ENCODE results near the gene CST9. TPM values are rescaled to one million over a fixed set of nuclear protein-coding genes. Genes with fewer than 3 reads are reported as not detected.

The CST9 gene
- total RNA-seq, 1 experiment from 2014 or later, result not detected

DNA sequence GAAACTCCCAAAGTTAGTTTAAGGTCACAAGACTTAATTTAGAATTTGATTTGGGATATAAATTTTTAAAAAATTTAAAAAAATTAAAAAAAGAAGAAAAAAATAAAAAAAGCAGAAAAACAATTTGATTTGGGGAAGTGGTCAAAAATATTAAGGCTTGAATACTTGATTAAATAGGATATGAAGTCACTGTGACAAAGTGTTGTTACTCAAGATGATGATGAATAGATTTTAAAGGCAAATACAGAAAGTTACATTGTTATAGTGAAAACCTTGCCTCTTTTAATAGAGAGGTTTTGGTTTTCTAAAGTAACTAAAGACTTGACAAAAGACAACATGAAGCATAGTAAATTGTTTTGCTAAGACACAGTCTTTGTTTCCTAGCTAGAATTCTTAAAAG is 7.2 kb downstream of the CST9 start:
- H3K9me3 ChIP-seq (ENCODE audit: control insufficient read depth in 1 of 2, insufficient read depth in 1 of 2, low read depth in 1 of 2, low read length in 2 of 2), result no peaks in the 10 kb centered on the region
- no peak overlapping the region for H3K27ac ChIP-seq (ENCODE audit: low read depth, low read length)
- H3K9me2 ChIP-seq (ENCODE audit: insufficient read depth), result no peaks in the 10 kb centered on the region
- no peaks in the 10 kb centered on the region for H3K4me1 ChIP-seq (ENCODE audit: control insufficient read depth in 1 of 2, insufficient read depth in 2 of 2, low read length in 2 of 2)
- intact Hi-C loops (cut with micrococcal nuclease), result no loop called here
- no peak for TF ChIP-seq POLR2A (IDR thresholded peaks at IDR 0.05; ENCODE audit: borderline replicate concordance, extremely low read depth, insufficient read depth, insufficient read length)
- TF ChIP-seq CEBPB (IDR thresholded peaks at IDR 0.05; ENCODE audit: low read depth), result no peak
- TF ChIP-seq SP1 (IDR thresholded peaks at IDR 0.05; ENCODE audit: low read depth), result no peak
- no peak for TF ChIP-seq JUND (IDR thresholded peaks at IDR 0.05)
- TF ChIP-seq EGR1 (IDR thresholded peaks at IDR 0.05; ENCODE audit: low read depth), result no peak
- no peak for TF ChIP-seq RAD21 (IDR thresholded peaks at IDR 0.05; ENCODE audit: low read depth)
- TF ChIP-seq, protein P1, sequence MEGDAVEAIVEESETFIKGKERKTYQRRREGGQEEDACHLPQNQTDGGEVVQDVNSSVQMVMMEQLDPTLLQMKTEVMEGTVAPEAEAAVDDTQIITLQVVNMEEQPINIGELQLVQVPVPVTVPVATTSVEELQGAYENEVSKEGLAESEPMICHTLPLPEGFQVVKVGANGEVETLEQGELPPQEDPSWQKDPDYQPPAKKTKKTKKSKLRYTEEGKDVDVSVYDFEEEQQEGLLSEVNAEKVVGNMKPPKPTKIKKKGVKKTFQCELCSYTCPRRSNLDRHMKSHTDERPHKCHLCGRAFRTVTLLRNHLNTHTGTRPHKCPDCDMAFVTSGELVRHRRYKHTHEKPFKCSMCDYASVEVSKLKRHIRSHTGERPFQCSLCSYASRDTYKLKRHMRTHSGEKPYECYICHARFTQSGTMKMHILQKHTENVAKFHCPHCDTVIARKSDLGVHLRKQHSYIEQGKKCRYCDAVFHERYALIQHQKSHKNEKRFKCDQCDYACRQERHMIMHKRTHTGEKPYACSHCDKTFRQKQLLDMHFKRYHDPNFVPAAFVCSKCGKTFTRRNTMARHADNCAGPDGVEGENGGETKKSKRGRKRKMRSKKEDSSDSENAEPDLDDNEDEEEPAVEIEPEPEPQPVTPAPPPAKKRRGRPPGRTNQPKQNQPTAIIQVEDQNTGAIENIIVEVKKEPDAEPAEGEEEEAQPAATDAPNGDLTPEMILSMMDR (IDR thresholded peaks at IDR 0.05 in 2 of 3, conservative IDR thresholded peaks at IDR 0.05 in 1 of 3; ENCODE audit: borderline replicate concordance in 1 of 3, insufficient read depth in 1 of 3, low read depth in 2 of 3, low read length in 2 of 3), result no peak
- no peak for TF ChIP-seq ZFX (IDR thresholded peaks at IDR 0.05)
- no peak for TF ChIP-seq YY1 (IDR thresholded peaks at IDR 0.05; ENCODE audit: extremely low read depth, insufficient replicate concordance, low read depth, low read length)
- no peak for TF ChIP-seq CBX3 (IDR thresholded peaks at IDR 0.05; ENCODE audit: low read depth)
- TF ChIP-seq ZNF274 (IDR thresholded peaks at IDR 0.05; ENCODE audit: low read depth, low read length), result no peak
- TF ChIP-seq, protein P2, sequence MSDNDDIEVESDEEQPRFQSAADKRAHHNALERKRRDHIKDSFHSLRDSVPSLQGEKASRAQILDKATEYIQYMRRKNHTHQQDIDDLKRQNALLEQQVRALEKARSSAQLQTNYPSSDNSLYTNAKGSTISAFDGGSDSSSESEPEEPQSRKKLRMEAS (IDR thresholded peaks at IDR 0.05), result no peak
- H3K27me3 ChIP-seq (ENCODE audit: insufficient read depth, low read length), result peaks cover 48% of the 10 kb centered on the region
- H4K20me1 ChIP-seq (ENCODE audit: insufficient read depth), result no peaks in the 10 kb centered on the region
- no peak overlapping the region for H3K9ac ChIP-seq (ENCODE audit: low read length)
- ChIA-PET CTCF (no interaction called here), RAD21 (ENCODE audit: low non-redundant PET in 1 of 2, low total read pairs in 2 of 2, uncharacterized antibody in 2 of 2, unreplicated experiment in 2 of 2) (no interaction called here), POLR2A (no interaction called here)
- no peak overlapping the region for H2AFZ ChIP-seq (ENCODE audit: low read depth, low read length, poor library complexity, severe bottlenecking)
- ATAC-seq (no peak), DNase-seq (ENCODE audit: low read depth, low spot score) (no peak)
- no peak overlapping the region for H3K4me2 ChIP-seq (ENCODE audit: low read length)
- no TSS peak for BruUV-seq (replicated peaks)
- no peak overlapping the region for H3K4me3 ChIP-seq (replicated peaks in 1 of 2; ENCODE audit: low read depth in 1 of 2, low read length in 2 of 2)
- H3K36me3 ChIP-seq (ENCODE audit: control insufficient read depth in 1 of 2, insufficient read depth in 2 of 2, low read length in 2 of 2), result no peaks in the 10 kb centered on the region
- H3K79me2 ChIP-seq (ENCODE audit: insufficient read depth, low read length), result no peaks in the 10 kb centered on the region

Data from HCT116 (cell line).